Neural cell (in vitro differentiated cells): ENCODE data around the gene FAM53B. TPM values are rescaled to one million over a fixed set of nuclear protein-coding genes. Genes with fewer than 3 reads are reported as not detected.

Experiments used
- H2AFZ ChIP-seq: fragments of 200-600, 300-800 bp; sonication (generic), shearing (Covaris generic); 2 replicates; pipeline ENCODE4 v1.6.0; 2014; ENCODE audit warnings: low read depth, mild to moderate bottlenecking, antibody characterized with exemption, low read length, moderate library complexity
- H3F3A ChIP-seq: fragments of 200-600 bp; shearing (Covaris generic); 2 replicates; pipeline ENCODE4 v1.6.1; 2016; ENCODE audit warnings: mild to moderate bottlenecking, moderate library complexity, mixed read lengths, antibody characterized with exemption, low read length; ENCODE audit not compliant: insufficient read depth, poor library complexity, severe bottlenecking
- H3K27ac ChIP-seq: fragments of 200-600, 300-800 bp; sonication (generic), shearing (Covaris generic); 2 replicates; pipeline ENCODE4 v1.5.1; 2014; ENCODE audit warnings: mild to moderate bottlenecking, low read length, moderate library complexity
- H3K27me3 ChIP-seq: fragments of 300-800, 200-600 bp; sonication (generic), shearing (Covaris generic); 2 replicates; pipeline ENCODE4 v1.6.0; 2014; ENCODE audit warnings: mild to moderate bottlenecking, low read depth, low read length, moderate library complexity; ENCODE audit not compliant: insufficient read depth
- H3K36me3 ChIP-seq: fragments of 300-800, 200-600 bp; sonication (generic), shearing (Covaris generic); 2 replicates; pipeline ENCODE4 v1.5.1; 2014; ENCODE audit warnings: mild to moderate bottlenecking, antibody characterized with exemption, low read length, moderate library complexity; ENCODE audit not compliant: insufficient read depth
- H3K4me2 ChIP-seq: fragments of 300-800, 200-600 bp; sonication (generic), shearing (Covaris generic); 2 replicates; pipeline ENCODE4 v1.6.0; 2014; ENCODE audit warnings: mild to moderate bottlenecking, low read length
- H3K4me3 ChIP-seq: fragments of 300-800, 200-600 bp; sonication (generic), shearing (Covaris generic); 2 replicates; pipeline ENCODE4 v1.5.1; 2014; ENCODE audit warnings: mild to moderate bottlenecking, low read length, moderate library complexity
- H3K79me2 ChIP-seq: fragments of 200-600 bp; shearing (Covaris generic); replicated peaks from 2 replicates; pipeline ENCODE4 v1.6.0; 2014; ENCODE audit warnings: mild to moderate bottlenecking, low read length, moderate library complexity; ENCODE audit not compliant: insufficient read depth
- H3K9ac ChIP-seq: fragments of 300-800, 200-600 bp; sonication (generic), shearing (Covaris generic); 2 replicates; pipeline ENCODE4 v1.6.1; 2016; ENCODE audit warnings: mild to moderate bottlenecking, low read length, mixed read lengths
- H3K9me2 ChIP-seq: fragments of 200-600 bp; shearing (Covaris generic); 2 replicates; pipeline ENCODE4 v1.6.1; 2016; ENCODE audit warnings: mild to moderate bottlenecking, low read length, mixed read lengths; ENCODE audit not compliant: insufficient read depth
- H3K9me3 ChIP-seq: fragments of 200-600, 300-800 bp; sonication (generic), shearing (Covaris generic); 2 replicates; pipeline ENCODE4 v1.6.1; 2016; ENCODE audit warnings: mild to moderate bottlenecking, mixed run types, low read length, moderate library complexity, mixed read lengths
- H4K20me1 ChIP-seq: fragments of 200-600 bp; shearing (Covaris generic); 2 replicates; pipeline ENCODE4 v1.6.1; 2016; ENCODE audit warnings: mild to moderate bottlenecking, mixed run types; ENCODE audit not compliant: insufficient read depth
- EP300 ChIP-seq: fragments of 450-650 bp; conservative IDR thresholded peaks from 2 replicates; pipeline ENCODE4 v1.6.1; 2014; ENCODE audit warnings: antibody characterized with exemption, mild to moderate bottlenecking, moderate library complexity; ENCODE audit not compliant: poor library complexity, severe bottlenecking
- EZH2 ChIP-seq: fragments of 200-600, 300-800 bp; shearing (Covaris generic), sonication (generic); IDR thresholded peaks from 2 replicates; pipeline ENCODE4 v1.6.1; 2014; ENCODE audit warnings: antibody characterized with exemption, low read length, borderline replicate concordance, mild to moderate bottlenecking; ENCODE audit not compliant: insufficient read depth, poor library complexity, severe bottlenecking
- MXI1 ChIP-seq: fragments of 450-650 bp; conservative IDR thresholded peaks from 2 replicates; pipeline ENCODE4 v1.6.1; 2014; ENCODE audit warnings: antibody characterized with exemption, mild to moderate bottlenecking; ENCODE audit not compliant: poor library complexity, severe bottlenecking
- POLR2AphosphoS5 ChIP-seq: IDR thresholded peaks from 2 replicates; pipeline ENCODE4 v1.6.1; 2012
- RAD21 ChIP-seq: fragments of 450-650 bp; conservative IDR thresholded peaks from 2 replicates; pipeline ENCODE4 v1.6.1; 2014; ENCODE audit warnings: antibody characterized with exemption, mild to moderate bottlenecking, moderate library complexity
- SMC3 ChIP-seq: fragments of 450-650 bp; conservative IDR thresholded peaks from 2 replicates; pipeline ENCODE4 v1.6.1; 2014; ENCODE audit warnings: antibody characterized with exemption, mild to moderate bottlenecking, moderate library complexity; ENCODE audit not compliant: poor library complexity
- TAF1 ChIP-seq: IDR thresholded peaks from 2 replicates; pipeline ENCODE4 v1.6.1; 2012; ENCODE audit warnings: low read depth
- polyA plus RNA-seq: library from polyadenylated mRNA; depleted of rRNA; stranded (reverse); fragments of >200 nt; gene quantifications from 2 replicates; pipeline ENCODE4 v1.2.3, GENCODE V29; 2014
- TF ChIP-seq, protein P1 (sequence below): fragments of 450-650 bp; IDR thresholded peaks from 2 replicates; pipeline ENCODE4 v1.5.1; 2014; ENCODE audit warnings: antibody characterized with exemption, mild to moderate bottlenecking, moderate library complexity; ENCODE audit not compliant: poor library complexity, severe bottlenecking
- TF ChIP-seq, protein P2 (sequence below): IDR thresholded peaks from 2 replicates; pipeline ENCODE4 v1.6.1; 2012; ENCODE audit warnings: borderline replicate concordance

Gene FAM53B
- polyA plus RNA-seq, 1 donor from 2014 or later, result 21.8 TPM

DNA sequence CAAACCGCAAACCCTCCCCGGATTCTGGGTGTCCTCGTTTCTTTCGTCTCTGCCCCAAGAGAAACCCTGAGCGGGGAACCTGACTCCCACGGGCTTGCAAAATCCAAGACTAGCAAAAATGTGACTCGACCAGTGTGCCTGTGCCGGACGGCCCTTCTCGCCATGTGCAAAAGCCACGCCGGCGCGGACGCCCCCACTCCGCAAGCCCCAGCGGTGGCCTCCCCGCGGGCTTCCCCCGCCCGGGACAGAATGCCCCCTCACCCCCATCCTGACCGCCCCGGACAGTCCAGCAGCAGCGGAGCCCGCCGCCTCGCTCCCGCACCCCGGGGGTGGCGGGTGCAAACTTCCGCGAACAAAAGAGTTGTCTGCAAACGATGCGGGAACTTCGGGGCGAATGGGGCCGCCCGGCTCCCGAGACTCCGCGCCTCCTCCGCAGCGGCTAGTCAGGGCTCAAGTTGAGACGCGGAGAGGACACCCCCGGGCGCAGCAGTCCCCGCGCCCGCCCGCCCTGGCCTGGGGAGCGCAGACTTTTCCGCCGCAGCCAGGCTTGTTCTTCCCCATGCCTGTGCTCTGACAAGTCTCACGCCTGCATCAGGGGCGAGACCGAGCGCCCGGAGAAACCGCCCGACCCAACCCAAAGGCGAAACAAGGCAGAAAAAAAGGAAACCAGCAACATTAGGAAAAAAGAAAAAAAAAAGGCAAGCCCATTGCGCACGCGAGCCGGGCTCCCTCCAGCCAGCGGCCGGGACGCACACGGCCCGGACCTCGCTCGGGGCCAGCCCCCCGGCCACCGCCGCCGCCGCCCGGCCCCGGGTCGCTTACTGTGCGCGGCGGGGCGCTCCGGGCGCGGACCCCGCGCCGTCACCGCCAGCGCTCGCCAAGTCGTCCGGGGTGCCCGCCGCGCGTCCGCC lies 732 bp downstream of the FAM53B start:
- H3K4me2 ChIP-seq, result peak overlapping the region; percentile 69
- H3K27me3 ChIP-seq, result no peaks in the 10 kb centered on the region
- peaks cover 4% of the 10 kb centered on the region for H3F3A ChIP-seq
- H3K4me3 ChIP-seq, result peak overlapping the region; percentile 87
- H3K27ac ChIP-seq, result peak overlapping the region; percentile 59
- H4K20me1 ChIP-seq, result peaks cover 4% of the 10 kb centered on the region
- TF ChIP-seq SMC3 (no peak), POLR2AphosphoS5 (no peak), TAF1 (no peak), EP300 (no peak), MXI1 (peak; percentile 78)
- TF ChIP-seq, protein P1, sequence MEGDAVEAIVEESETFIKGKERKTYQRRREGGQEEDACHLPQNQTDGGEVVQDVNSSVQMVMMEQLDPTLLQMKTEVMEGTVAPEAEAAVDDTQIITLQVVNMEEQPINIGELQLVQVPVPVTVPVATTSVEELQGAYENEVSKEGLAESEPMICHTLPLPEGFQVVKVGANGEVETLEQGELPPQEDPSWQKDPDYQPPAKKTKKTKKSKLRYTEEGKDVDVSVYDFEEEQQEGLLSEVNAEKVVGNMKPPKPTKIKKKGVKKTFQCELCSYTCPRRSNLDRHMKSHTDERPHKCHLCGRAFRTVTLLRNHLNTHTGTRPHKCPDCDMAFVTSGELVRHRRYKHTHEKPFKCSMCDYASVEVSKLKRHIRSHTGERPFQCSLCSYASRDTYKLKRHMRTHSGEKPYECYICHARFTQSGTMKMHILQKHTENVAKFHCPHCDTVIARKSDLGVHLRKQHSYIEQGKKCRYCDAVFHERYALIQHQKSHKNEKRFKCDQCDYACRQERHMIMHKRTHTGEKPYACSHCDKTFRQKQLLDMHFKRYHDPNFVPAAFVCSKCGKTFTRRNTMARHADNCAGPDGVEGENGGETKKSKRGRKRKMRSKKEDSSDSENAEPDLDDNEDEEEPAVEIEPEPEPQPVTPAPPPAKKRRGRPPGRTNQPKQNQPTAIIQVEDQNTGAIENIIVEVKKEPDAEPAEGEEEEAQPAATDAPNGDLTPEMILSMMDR, result no peak
- TF ChIP-seq, protein P2, sequence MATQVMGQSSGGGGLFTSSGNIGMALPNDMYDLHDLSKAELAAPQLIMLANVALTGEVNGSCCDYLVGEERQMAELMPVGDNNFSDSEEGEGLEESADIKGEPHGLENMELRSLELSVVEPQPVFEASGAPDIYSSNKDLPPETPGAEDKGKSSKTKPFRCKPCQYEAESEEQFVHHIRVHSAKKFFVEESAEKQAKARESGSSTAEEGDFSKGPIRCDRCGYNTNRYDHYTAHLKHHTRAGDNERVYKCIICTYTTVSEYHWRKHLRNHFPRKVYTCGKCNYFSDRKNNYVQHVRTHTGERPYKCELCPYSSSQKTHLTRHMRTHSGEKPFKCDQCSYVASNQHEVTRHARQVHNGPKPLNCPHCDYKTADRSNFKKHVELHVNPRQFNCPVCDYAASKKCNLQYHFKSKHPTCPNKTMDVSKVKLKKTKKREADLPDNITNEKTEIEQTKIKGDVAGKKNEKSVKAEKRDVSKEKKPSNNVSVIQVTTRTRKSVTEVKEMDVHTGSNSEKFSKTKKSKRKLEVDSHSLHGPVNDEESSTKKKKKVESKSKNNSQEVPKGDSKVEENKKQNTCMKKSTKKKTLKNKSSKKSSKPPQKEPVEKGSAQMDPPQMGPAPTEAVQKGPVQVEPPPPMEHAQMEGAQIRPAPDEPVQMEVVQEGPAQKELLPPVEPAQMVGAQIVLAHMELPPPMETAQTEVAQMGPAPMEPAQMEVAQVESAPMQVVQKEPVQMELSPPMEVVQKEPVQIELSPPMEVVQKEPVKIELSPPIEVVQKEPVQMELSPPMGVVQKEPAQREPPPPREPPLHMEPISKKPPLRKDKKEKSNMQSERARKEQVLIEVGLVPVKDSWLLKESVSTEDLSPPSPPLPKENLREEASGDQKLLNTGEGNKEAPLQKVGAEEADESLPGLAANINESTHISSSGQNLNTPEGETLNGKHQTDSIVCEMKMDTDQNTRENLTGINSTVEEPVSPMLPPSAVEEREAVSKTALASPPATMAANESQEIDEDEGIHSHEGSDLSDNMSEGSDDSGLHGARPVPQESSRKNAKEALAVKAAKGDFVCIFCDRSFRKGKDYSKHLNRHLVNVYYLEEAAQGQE, result no peak
- H3K9me3 ChIP-seq, result no peaks in the 10 kb centered on the region
- H3K9me2 ChIP-seq, result no peaks in the 10 kb centered on the region
- peak overlapping the region; percentile 76 for H3K9ac ChIP-seq
- H3K36me3 ChIP-seq, result no peaks in the 10 kb centered on the region
- H2AFZ ChIP-seq, result peak overlapping the region; percentile 10
- H3K79me2 ChIP-seq, result peaks cover 39% of the 10 kb centered on the region

DNA sequence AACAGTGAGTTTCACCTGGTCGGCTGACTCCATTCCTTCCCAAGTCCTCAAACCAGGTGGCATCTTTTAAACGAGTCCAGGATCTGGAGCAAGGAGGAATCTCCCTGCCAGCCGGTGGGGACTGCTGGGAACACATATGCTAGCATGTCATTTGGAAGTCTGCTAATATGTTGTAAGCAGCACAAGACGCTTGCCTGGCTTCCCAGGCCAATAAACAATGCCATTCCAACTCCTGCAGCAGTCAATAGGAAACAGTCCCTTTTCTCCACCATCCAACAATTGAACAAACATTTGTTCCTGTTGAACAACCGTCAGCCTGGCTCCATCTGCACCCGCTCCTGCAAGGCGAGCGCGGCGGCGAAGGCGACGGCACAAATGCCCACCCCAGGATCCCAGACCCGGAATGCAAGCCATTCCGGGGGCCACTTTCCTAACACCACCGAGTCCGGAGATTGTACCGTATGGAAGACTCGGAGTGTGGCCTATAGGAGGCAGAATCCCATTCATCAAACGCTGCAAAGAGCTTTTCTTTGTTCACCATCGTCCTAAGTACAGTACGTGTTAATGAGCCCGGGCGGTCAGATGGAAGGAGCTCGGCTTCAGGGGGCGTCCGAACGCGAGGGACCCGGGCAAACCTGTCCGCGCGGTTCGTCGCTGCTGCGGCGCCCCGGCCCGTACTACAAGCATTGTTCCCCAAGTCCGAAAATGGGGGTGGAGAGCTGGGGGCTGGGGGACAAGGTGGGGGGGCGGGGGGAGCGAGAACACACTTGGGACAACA lies 1.6 kb downstream of the FAM53B start:
- Histone ChIP-seq H3K9me2 (no peaks in the 10 kb centered on the region), H3K4me2 (peak overlapping the region; percentile 76), H3K79me2 (peaks cover 48% of the 10 kb centered on the region), H3K9ac (peak overlapping the region; percentile 76), H3K27me3 (no peaks in the 10 kb centered on the region), H2AFZ (peak overlapping the region; percentile 19), H3K27ac (peak overlapping the region; percentile 59), H3K36me3 (no peaks in the 10 kb centered on the region), H3F3A (peaks cover 4% of the 10 kb centered on the region), H4K20me1 (peaks cover 4% of the 10 kb centered on the region), H3K4me3 (peak overlapping the region; percentile 87), H3K9me3 (no peaks in the 10 kb centered on the region)
- TF ChIP-seq MXI1 (no peak), SMC3 (peak; percentile 24), POLR2AphosphoS5 (peak; percentile 23), EZH2 (no peak), RAD21 (no peak), TAF1 (peak; percentile 48), EP300 (no peak)
- TF ChIP-seq, protein P2, result peak; percentile 57
- TF ChIP-seq, protein P1, result peak; percentile 61
